DND-41 (cell line): ENCODE data around the gene KRTAP3-2.

Experiments
- CTCF ChIP-seq: IDR thresholded peaks from 2 replicates; pipeline ENCODE4 v1.5.1; 2012; ENCODE audit warnings: borderline replicate concordance, low read length, moderate library complexity, mild to moderate bottlenecking; ENCODE audit not compliant: poor library complexity, severe bottlenecking; ENCODE audit errors: extremely low read depth
- EZH2 ChIP-seq: IDR thresholded peaks from 3 replicates; pipeline ENCODE4 v1.6.1; 2012; ENCODE audit warnings: borderline replicate concordance, low read depth, mild to moderate bottlenecking, moderate library complexity, low read length, inconsistent platforms; ENCODE audit not compliant: severe bottlenecking

- TF ChIP-seq CTCF (no peak), EZH2 (no peak)
These were observed 2.1 kb upstream of the KRTAP3-2 start for GRCh38 chr17:41001795-41002194.
